H1 (cell line): ENCODE measurements around the gene TWIST2. TPM values are rescaled to one million over a fixed set of nuclear protein-coding genes. Genes with fewer than 3 reads are reported as not detected.

Source experiments
- CTCF ChIA-PET: fragments of 300-600 bp; sonication (Branson Sonifier 250); formaldehyde crosslinking; loops from one replicate; lab custom pipeline; 2021; ENCODE audit not compliant: partially characterized antibody; lab: Charles Lee
- POLR2A ChIA-PET: fragments of 300-600 bp; sonication (Branson Sonifier 250); formaldehyde crosslinking; loops from one replicate; lab custom pipeline; 2021; ENCODE audit warnings: inconsistent platforms; ENCODE audit not compliant: partially characterized antibody; lab: Charles Lee
- DNase-seq, 2 experiments: peaks; one replicate each; pipeline versions ENCODE4 v3.0.0 to v3.0.0-alpha.2; 2010 to 2022; ENCODE audit warnings: low spot score in 2 of 2, low read depth in 1 of 2, mixed read lengths in 1 of 2
- FAIRE-seq: peaks from 2 replicates; lab custom pipeline; 2011; peaks lifted over from hg19 to GRCh38; lab: Jason Lieb, UNC
- H2AFZ ChIP-seq: 2 replicates; pipeline ENCODE4 v1.8.1; 2012; ENCODE audit warnings: low read length, inconsistent platforms
- H2AK5ac ChIP-seq: 2 replicates; pipeline ENCODE4 v1.6.1; 2013; ENCODE audit warnings: low read depth, low read length
- H2BK120ac ChIP-seq: replicated peaks from 2 replicates; pipeline ENCODE3; 2013; ENCODE audit warnings: low read depth, low read length, inconsistent platforms
- H2BK12ac ChIP-seq: 2 replicates; pipeline ENCODE4 v1.6.1; 2013; ENCODE audit warnings: low read depth, low read length
- H2BK15ac ChIP-seq: 2 replicates; pipeline ENCODE4 v1.6.1; 2013; ENCODE audit warnings: low read length
- H2BK20ac ChIP-seq: 2 replicates; pipeline ENCODE4 v1.6.1; 2013; ENCODE audit warnings: low read length
- H2BK5ac ChIP-seq: 2 replicates; pipeline ENCODE4 v1.6.1; 2013; ENCODE audit warnings: low read depth, low read length
- H3K14ac ChIP-seq: 2 replicates; pipeline ENCODE4 v1.6.1; 2013; ENCODE audit warnings: inconsistent platforms; ENCODE audit not compliant: insufficient read length
- H3K18ac ChIP-seq: 2 replicates; pipeline ENCODE4 v1.6.1; 2013; ENCODE audit warnings: low read length; ENCODE audit errors: extremely low read depth
- H3K23ac ChIP-seq: 2 replicates; pipeline ENCODE4 v1.6.1; 2013; ENCODE audit warnings: inconsistent platforms; ENCODE audit not compliant: insufficient read length
- H3K23me2 ChIP-seq: 2 replicates; pipeline ENCODE4 v1.6.1; 2013; ENCODE audit warnings: low read depth, low read length
- H3K27ac ChIP-seq: 2 replicates; pipeline ENCODE4 v1.6.1; 2011; ENCODE audit warnings: low read depth, low read length, inconsistent platforms
- H3K27me3 ChIP-seq, 4 experiments: replicated peaks in 1 of 4; 1 replicate in 1 of 4; 2 replicates in 3 of 4; pipeline versions ENCODE4 v1.6.1 to v1.8.1; 2011 to 2013; ENCODE audit warnings: low read length in 3 of 4, mild to moderate bottlenecking in 3 of 4, inconsistent platforms in 2 of 4, mixed read lengths in 2 of 4, moderate library complexity in 1 of 4; ENCODE audit not compliant: control insufficient read depth in 3 of 4, insufficient read depth in 3 of 4; ENCODE audit errors: extremely low read depth in 1 of 4
- H3K36me3 ChIP-seq, 4 experiments: 2 replicates each; pipeline versions ENCODE4 v1.6.1 to v1.8.1; 2011 to 2013; ENCODE audit warnings: mild to moderate bottlenecking in 4 of 4, low read length in 3 of 4, moderate library complexity in 2 of 4, control low read depth in 1 of 4, inconsistent platforms in 1 of 4; ENCODE audit not compliant: insufficient read depth in 4 of 4, control insufficient read depth in 2 of 4
- H3K4ac ChIP-seq: replicated peaks from 2 replicates; pipeline ENCODE3; 2013; ENCODE audit warnings: low read length, low read depth, mixed read lengths, inconsistent platforms; ENCODE audit not compliant: insufficient read length
- H3K4me1 ChIP-seq, 4 experiments: replicated peaks in 1 of 4; 1 replicate in 1 of 4; 2 replicates in 3 of 4; pipeline versions ENCODE4 v1.6.1 to v1.8.1; 2011 to 2013; ENCODE audit warnings: low read length in 3 of 4, inconsistent platforms in 2 of 4, mixed read lengths in 1 of 4; ENCODE audit not compliant: insufficient read depth in 4 of 4, control insufficient read depth in 3 of 4
- H3K4me2 ChIP-seq, 2 experiments: 2 replicates each; pipeline versions ENCODE4 v1.6.1 to v1.8.1; 2011 to 2013; ENCODE audit warnings: low read depth in 2 of 2, low read length in 2 of 2, control low read depth in 1 of 2, inconsistent platforms in 1 of 2, mild to moderate bottlenecking in 1 of 2; ENCODE audit not compliant: insufficient read depth in 1 of 2
- H3K4me3 ChIP-seq, 4 experiments: fragments of 200-600, 300-600 bp in 1 of 4; sonication (generic), shearing (Covaris generic), sonication (Bioruptor Twin) in 1 of 4; 2 replicates each; pipeline versions ENCODE4 v1.5.1 to v1.8.1; 2011 to 2016; ENCODE audit warnings: low read length in 4 of 4, low read depth in 3 of 4, control low read depth in 2 of 4, inconsistent platforms in 2 of 4, mild to moderate bottlenecking in 2 of 4, mixed read lengths in 1 of 4, moderate library complexity in 1 of 4; ENCODE audit not compliant: insufficient read depth in 2 of 4; ENCODE audit errors: extremely low read depth in 1 of 4
- H3K56ac ChIP-seq: replicated peaks from 2 replicates; pipeline ENCODE3; 2013; ENCODE audit warnings: low read depth, mild to moderate bottlenecking, mixed read lengths, low read length, inconsistent platforms; ENCODE audit not compliant: insufficient read length
- H3K79me1 ChIP-seq: 2 replicates; pipeline ENCODE4 v1.6.1; 2013; ENCODE audit warnings: low read depth, low read length, control low read depth
- H3K79me2 ChIP-seq, 2 experiments: 2 replicates each; pipeline versions ENCODE4 v1.6.1 to v1.8.1; 2012 to 2013; ENCODE audit warnings: low read length in 2 of 2, mild to moderate bottlenecking in 2 of 2, inconsistent platforms in 1 of 2; ENCODE audit not compliant: insufficient read depth in 2 of 2, control insufficient read depth in 1 of 2
- H3K9ac ChIP-seq, 4 experiments: replicated peaks in 1 of 4; 1 replicate in 1 of 4; 2 replicates in 3 of 4; pipeline versions ENCODE4 v1.6.1 to v1.8.1; 2011 to 2013; ENCODE audit warnings: low read depth in 3 of 4, low read length in 3 of 4, control low read depth in 2 of 4, mild to moderate bottlenecking in 2 of 4, moderate library complexity in 2 of 4, inconsistent platforms in 1 of 4; ENCODE audit errors: extremely low read depth in 1 of 4
- H3K9me3 ChIP-seq, 2 experiments: 2 replicates each; pipeline versions ENCODE4 v1.6.1 to v1.8.1; 2012 to 2013; ENCODE audit warnings: mild to moderate bottlenecking in 2 of 2, moderate library complexity in 2 of 2, control low read depth in 1 of 2, inconsistent platforms in 1 of 2, low read depth in 1 of 2, low read length in 1 of 2, mixed read lengths in 1 of 2; ENCODE audit not compliant: insufficient read depth in 2 of 2
- H4K20me1 ChIP-seq, 2 experiments: replicated peaks in 1 of 2; 2 replicates each; pipeline versions ENCODE3 to v1.8.1; 2011 to 2013; ENCODE audit warnings: inconsistent platforms in 2 of 2, low read length in 2 of 2, mild to moderate bottlenecking in 1 of 2; ENCODE audit not compliant: insufficient read depth in 2 of 2, control insufficient read depth in 1 of 2
- H4K5ac ChIP-seq: 2 replicates; pipeline ENCODE4 v1.6.1; 2013; ENCODE audit warnings: low read length, low read depth, mixed read lengths, inconsistent platforms; ENCODE audit not compliant: insufficient read length
- H4K8ac ChIP-seq: 2 replicates; pipeline ENCODE4 v1.8.0; 2013; ENCODE audit warnings: mild to moderate bottlenecking, moderate library complexity, low read length, inconsistent platforms; ENCODE audit not compliant: insufficient read depth; ENCODE audit errors: extremely low read depth
- H4K91ac ChIP-seq: replicated peaks from 2 replicates; pipeline ENCODE3; 2013; ENCODE audit warnings: low read length, mixed read lengths, inconsistent platforms; ENCODE audit not compliant: insufficient read length
- BCL11A ChIP-seq, 2 experiments: IDR thresholded peaks; one replicate each; pipeline ENCODE4 v1.6.1; 2011; ENCODE audit warnings: low read depth in 2 of 2, low read length in 2 of 2, mild to moderate bottlenecking in 2 of 2
- CBX5 ChIP-seq: fragments of 300-800, 300-1000 bp; sonication (generic); IDR thresholded peaks from 2 replicates; pipeline ENCODE4 v1.7.1; 2016; ENCODE audit warnings: antibody characterized with exemption, low read length, low read depth
- CHD2 ChIP-seq: IDR thresholded peaks from 2 replicates; pipeline ENCODE4 v1.6.1; 2012; ENCODE audit warnings: low read length, improper control_type of control experiment
- CREB1 ChIP-seq: IDR thresholded peaks from 2 replicates; pipeline ENCODE4 v1.6.1; 2012; ENCODE audit warnings: inconsistent platforms
- EP300 ChIP-seq, 2 experiments: IDR thresholded peaks; 1 replicate in 1 of 2; 2 replicates in 1 of 2; pipeline ENCODE4 v1.6.1; 2011 to 2012; ENCODE audit warnings: low read depth in 2 of 2, low read length in 2 of 2, mild to moderate bottlenecking in 2 of 2, borderline replicate concordance in 1 of 2, inconsistent platforms in 1 of 2, moderate library complexity in 1 of 2
- FOSL1 ChIP-seq: IDR thresholded peaks from 2 replicates; pipeline ENCODE4 v1.6.1; 2011; ENCODE audit warnings: mild to moderate bottlenecking, low read depth, low read length, moderate library complexity; ENCODE audit not compliant: insufficient read depth
- KDM1A ChIP-seq: fragments of 200-600, 300-600 bp; sonication (generic); IDR thresholded peaks from 2 replicates; pipeline ENCODE4 v1.7.1; 2016; ENCODE audit warnings: mild to moderate bottlenecking, low read length, borderline replicate concordance
- NANOG ChIP-seq: IDR thresholded peaks from 2 replicates; pipeline ENCODE4 v1.6.1; 2011; ENCODE audit warnings: low read length, low read depth, mild to moderate bottlenecking, inconsistent platforms; ENCODE audit not compliant: insufficient read depth, poor library complexity, severe bottlenecking
- SIRT6 ChIP-seq: IDR thresholded peaks from one replicate; pipeline ENCODE4 v1.7.1; 2012; ENCODE audit warnings: low read length, inconsistent platforms
- TAF7 ChIP-seq: optimal IDR thresholded peaks from 2 replicates; pipeline ENCODE3; 2011; ENCODE audit warnings: low read depth, mild to moderate bottlenecking, inconsistent platforms, low read length, moderate library complexity, borderline replicate concordance
- WGBS, 2 experiments: shearing (Covaris generic) in 1 of 2; methylation state at CpG; one replicate each; pipeline versions ENCODE4 v1.1.6 to v1.1.7; 2013 to 2015; ENCODE audit warnings: low lambda C conversion rate in 2 of 2, mixed read lengths in 2 of 2, inconsistent platforms in 1 of 2, low coverage in 1 of 2, missing lambda C conversion rate in 1 of 2; ENCODE audit not compliant: insufficient replicate concordance in 2 of 2, insufficient coverage in 1 of 2, insufficient read length in 1 of 2; ENCODE audit errors: extremely low coverage in 1 of 2, missing lambda C conversion rate in 1 of 2; 5-methylcytosine and 5-hydroxymethylcytosine counted together
- polyA plus RNA-seq, 7 experiments: library from polyadenylated mRNA; depleted of rRNA in 3 of 7; stranded (reverse) in 5 of 7; unstranded in 2 of 7; fragments of >200 nt in 5 of 7; fragments of 200-250 nt in 2 of 7; gene quantifications; 1 replicate in 5 of 7; 2 replicates in 1 of 7; 4 replicates in 1 of 7; pipeline versions ENCODE4 v1.2.1 to v1.2.3, GENCODE V29; 2011 to 2013; ENCODE audit warnings: missing spikeins in 2 of 7, mixed read lengths in 2 of 7
- total RNA-seq: library from RNA; stranded (reverse); fragmentation: NEBNext Ultra II Directional; extraction: Animal tissue kit (Norgen Biotek cat#: 25700); gene quantifications from 2 replicates; pipeline ENCODE4 v1.2.1, GENCODE V29; 2021
- TF ChIP-seq, protein P1 (sequence below): IDR thresholded peaks from 2 replicates; pipeline ENCODE4 v1.6.1; 2012; ENCODE audit warnings: inconsistent platforms
- TF ChIP-seq, protein P2 (sequence below): IDR thresholded peaks from 2 replicates; pipeline ENCODE4 v1.6.1; 2012; ENCODE audit warnings: low read length, inconsistent platforms

The TWIST2 gene
- total and polyA plus RNA-seq, 2 of the 8 experiments (the other 6 are each of a cell fraction or from before 2014, with no cell fraction given) = 2.6 to 4.3 TPM

DNA sequence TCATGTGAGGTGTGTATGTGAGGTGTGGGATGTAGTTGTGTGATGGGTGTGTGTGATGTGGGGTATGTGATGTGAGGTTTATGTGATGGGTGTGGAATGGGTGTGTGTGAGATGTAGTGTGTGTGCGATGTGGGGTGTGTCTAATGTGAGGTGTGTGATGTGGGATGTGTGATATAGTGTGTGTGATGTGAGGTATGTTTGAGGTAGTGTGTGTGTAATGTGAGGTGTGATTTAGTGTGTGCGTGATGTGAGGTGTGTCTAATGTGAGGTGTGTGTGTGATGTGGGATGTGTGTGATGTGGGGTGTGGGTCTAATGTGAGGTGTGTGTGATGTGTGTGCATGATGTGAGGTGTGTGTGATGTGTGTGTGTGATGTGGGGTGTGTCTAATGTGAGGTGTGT, 55.3 kb downstream of the TWIST2 start:
- H3K18ac ChIP-seq = no peak overlapping the region
- WGBS, 2 experiments = 93 to 100% methylated on average over 2 of the region's 2 CpGs
- TF ChIP-seq KDM1A (no peak), CHD2 (no peak), TAF7 (no peak), BCL11A (IDR thresholded peaks at IDR 0.05; ENCODE audit: low read depth in 2 of 2, low read length in 2 of 2) (no peak), FOSL1 (no peak), SIRT6 (no peak), CREB1 (no peak), NANOG (no peak), CBX5 (no peak), EP300 (IDR thresholded peaks at IDR 0.05; ENCODE audit: borderline replicate concordance in 1 of 2, low read depth in 2 of 2, low read length in 2 of 2) (no peak)
- TF ChIP-seq, protein P1, sequence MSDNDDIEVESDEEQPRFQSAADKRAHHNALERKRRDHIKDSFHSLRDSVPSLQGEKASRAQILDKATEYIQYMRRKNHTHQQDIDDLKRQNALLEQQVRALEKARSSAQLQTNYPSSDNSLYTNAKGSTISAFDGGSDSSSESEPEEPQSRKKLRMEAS = no peak
- TF ChIP-seq, protein P2, sequence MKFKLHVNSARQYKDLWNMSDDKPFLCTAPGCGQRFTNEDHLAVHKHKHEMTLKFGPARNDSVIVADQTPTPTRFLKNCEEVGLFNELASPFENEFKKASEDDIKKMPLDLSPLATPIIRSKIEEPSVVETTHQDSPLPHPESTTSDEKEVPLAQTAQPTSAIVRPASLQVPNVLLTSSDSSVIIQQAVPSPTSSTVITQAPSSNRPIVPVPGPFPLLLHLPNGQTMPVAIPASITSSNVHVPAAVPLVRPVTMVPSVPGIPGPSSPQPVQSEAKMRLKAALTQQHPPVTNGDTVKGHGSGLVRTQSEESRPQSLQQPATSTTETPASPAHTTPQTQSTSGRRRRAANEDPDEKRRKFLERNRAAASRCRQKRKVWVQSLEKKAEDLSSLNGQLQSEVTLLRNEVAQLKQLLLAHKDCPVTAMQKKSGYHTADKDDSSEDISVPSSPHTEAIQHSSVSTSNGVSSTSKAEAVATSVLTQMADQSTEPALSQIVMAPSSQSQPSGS = no peak

More for the DNA sequence above, 55.3 kb downstream of the TWIST2 start:
- CTCF ChIA-PET = no interaction called here
- DNase-seq (no peak), FAIRE-seq (no peak)
- H2BK15ac ChIP-seq = no peak overlapping the region
- H2BK12ac ChIP-seq = no peak overlapping the region
- POLR2A ChIA-PET = no interaction called here
- peak overlapping the region; percentile 75; the same call in 1 of the 2 replicates for H2AK5ac ChIP-seq
- no peak overlapping the region for H4K8ac ChIP-seq
- no peak overlapping the region for H3K27ac ChIP-seq
- H4K20me1 ChIP-seq = peaks cover 0 to 14% of the 10 kb centered on the region in 2 experiments
- H3K23me2 ChIP-seq = peaks cover 30% of the 10 kb centered on the region; the same call in 1 of the 2 replicates
- H3K27me3 ChIP-seq = no peaks in the 10 kb centered on the region
- no peaks in the 10 kb centered on the region for H3K9me3 ChIP-seq
- no peak overlapping the region for H3K23ac ChIP-seq
- no peak overlapping the region for H2AFZ ChIP-seq
- no peaks in the 10 kb centered on the region for H3K79me1 ChIP-seq
- H3K4me2 ChIP-seq = no peak overlapping the region
- no peak overlapping the region for H4K91ac ChIP-seq
- peak overlapping the region; percentile 97 for H3K56ac ChIP-seq
- no peak overlapping the region for H3K4ac ChIP-seq
- no peaks in the 10 kb centered on the region for H3K79me2 ChIP-seq
- no peak overlapping the region for H2BK120ac ChIP-seq
- H2BK5ac ChIP-seq = no peak overlapping the region
- no peak overlapping the region; a peak in 1 of 7 replicates for H3K9ac ChIP-seq
- H4K5ac ChIP-seq = no peak overlapping the region
- no peak overlapping the region for H2BK20ac ChIP-seq
- H3K14ac ChIP-seq = no peak overlapping the region
- no peaks in the 10 kb centered on the region; a peak in 1 of 8 replicates for H3K36me3 ChIP-seq
- no peak overlapping the region for H3K4me3 ChIP-seq
- peaks cover 0 to 2% (median 0%) of the 10 kb centered on the region in 4 experiments; a peak in 1 of 7 replicates for H3K4me1 ChIP-seq
